ENCODE measurements around the gene S100A1. TPM values are rescaled to one million over a fixed set of nuclear protein-coding genes. Genes with fewer than 3 reads are reported as not detected.

The S100A1 gene
- total and polyA plus RNA-seq, 2 donors from 2014 or later, result 83.1 to 332 TPM

DNA sequence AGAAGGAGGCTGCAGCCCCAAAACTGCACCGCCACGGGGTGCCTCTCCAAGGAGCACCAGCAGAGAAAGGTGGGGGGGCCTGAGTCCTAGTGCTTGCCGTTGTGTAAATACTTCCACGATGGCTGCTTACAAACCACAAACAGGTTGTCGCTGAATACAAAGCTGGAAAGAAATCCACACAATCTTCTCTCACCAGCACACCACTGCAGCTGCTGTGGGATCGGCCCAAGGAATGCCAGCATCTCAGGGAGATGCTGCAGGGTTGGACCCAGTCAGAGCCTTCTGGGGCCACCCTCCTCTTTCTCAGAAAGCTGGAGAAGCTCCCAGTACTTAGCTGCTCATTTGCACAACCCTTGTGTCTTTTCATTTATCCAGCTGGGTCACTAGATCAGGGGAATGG is 9.1 kb upstream of the S100A1 start:
- no peak for TF ChIP-seq CTCF (IDR thresholded peaks at IDR 0.05; ENCODE audit: borderline replicate concordance, extremely low read depth, insufficient read depth)
- H3K9ac ChIP-seq (ENCODE audit: low read length in 3 of 3), result no peak overlapping the region
- H3K4me1 ChIP-seq (ENCODE audit: control insufficient read depth in 2 of 3, insufficient read depth in 2 of 3, low read depth in 1 of 3, low read length in 3 of 3), result peaks cover 0 to 10% (median 6%) of the 10 kb centered on the region in 3 donors
- no peaks in the 10 kb centered on the region for H3K9me3 ChIP-seq (ENCODE audit: control insufficient read depth in 2 of 3, insufficient read depth in 1 of 3, low read length in 3 of 3)
- FAIRE-seq (no peak), DNase-seq (peak in 1 of 5 donors; percentile 39)
- intact Hi-C loops (cut with DNase I), result no loop called here
- H3K36me3 ChIP-seq (ENCODE audit: control insufficient read depth in 2 of 3, insufficient read depth in 3 of 3, low read length in 3 of 3), result no peaks in the 10 kb centered on the region
- no peaks in the 10 kb centered on the region for H3K27me3 ChIP-seq (ENCODE audit: control insufficient read depth, insufficient read depth, low read length)
- H3K27ac ChIP-seq (ENCODE audit: low read depth in 2 of 2, low read length in 2 of 2), result no peak overlapping the region
- no peak overlapping the region for H3K4me3 ChIP-seq (ENCODE audit: low read length in 3 of 3)

- intact Hi-C loops (cut with DNase I), result no loop called here
- no peaks in the 10 kb centered on the region for H3K27me3 ChIP-seq (ENCODE audit: control insufficient read depth, insufficient read depth, low read length)
- no peak overlapping the region for H3K9ac ChIP-seq (ENCODE audit: low read length in 3 of 3)
- no peak overlapping the region for H3K27ac ChIP-seq (ENCODE audit: low read depth in 2 of 2, low read length in 2 of 2)
- H3K36me3 ChIP-seq (ENCODE audit: control insufficient read depth in 2 of 3, insufficient read depth in 3 of 3, low read length in 3 of 3), result peaks cover 0 to 4% (median 0%) of the 10 kb centered on the region in 3 donors
- DNase-seq (peak in 1 of 5 donors; percentile 25), FAIRE-seq (no peak)
- H3K4me1 ChIP-seq (ENCODE audit: control insufficient read depth in 2 of 3, insufficient read depth in 2 of 3, low read depth in 1 of 3, low read length in 3 of 3), result peaks cover 0 to 25% (median 18%) of the 10 kb centered on the region in 3 donors
- H3K9me3 ChIP-seq (ENCODE audit: control insufficient read depth in 2 of 3, insufficient read depth in 1 of 3, low read length in 3 of 3), result no peaks in the 10 kb centered on the region
- H3K4me3 ChIP-seq (ENCODE audit: low read length in 3 of 3), result no peak overlapping the region
- TF ChIP-seq CTCF (IDR thresholded peaks at IDR 0.05; ENCODE audit: borderline replicate concordance, extremely low read depth, insufficient read depth), result no peak
These were observed 5.1 kb upstream of the S100A1 start for GRCh38 chr1:153623101-153623500.

DNA sequence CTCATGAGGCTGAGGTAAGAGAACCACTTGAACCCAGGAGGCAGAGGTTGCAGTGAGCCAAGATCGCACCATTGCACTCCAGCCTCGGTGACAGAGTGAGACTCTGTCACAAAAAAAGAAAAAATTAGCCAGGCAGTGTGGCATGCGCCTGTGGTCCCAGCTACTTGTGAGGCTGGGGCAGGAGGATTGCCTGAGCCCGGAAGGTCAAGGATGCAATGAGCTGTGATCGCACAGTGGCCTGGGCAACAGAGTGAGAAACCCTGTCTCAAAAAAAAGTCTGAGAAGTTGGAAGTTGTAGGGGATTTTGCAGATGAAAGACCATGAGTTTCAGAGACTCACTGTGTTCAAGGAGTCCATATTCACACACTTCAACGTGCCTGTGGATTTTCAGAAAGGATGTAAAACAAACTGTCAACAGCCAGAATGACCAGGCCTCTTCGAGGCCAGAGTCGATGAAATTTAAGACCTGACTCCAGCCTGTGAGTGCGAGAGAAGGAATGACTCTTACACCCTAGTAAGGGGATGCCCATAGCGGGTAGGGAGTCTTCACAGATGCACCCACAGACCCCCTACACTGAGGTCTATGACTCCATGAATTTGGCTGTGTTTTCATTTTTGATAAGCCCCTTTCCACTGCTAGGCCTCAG is 3.1 kb upstream of the S100A1 start:
- no peak for TF ChIP-seq CTCF (IDR thresholded peaks at IDR 0.05; ENCODE audit: borderline replicate concordance, extremely low read depth, insufficient read depth)
- FAIRE-seq (no peak), DNase-seq (peak in 1 of 5 donors; percentile 15)
- H3K36me3 ChIP-seq (ENCODE audit: control insufficient read depth in 2 of 3, insufficient read depth in 3 of 3, low read length in 3 of 3), result peaks cover 0 to 4% (median 0%) of the 10 kb centered on the region in 3 donors
- no peak overlapping the region for H3K27ac ChIP-seq (ENCODE audit: low read depth in 2 of 2, low read length in 2 of 2)
- intact Hi-C loops (cut with DNase I), result no loop called here
- no peak overlapping the region for H3K4me3 ChIP-seq (ENCODE audit: low read length in 3 of 3)
- peaks cover 0 to 25% (median 18%) of the 10 kb centered on the region in 3 donors for H3K4me1 ChIP-seq (ENCODE audit: control insufficient read depth in 2 of 3, insufficient read depth in 2 of 3, low read depth in 1 of 3, low read length in 3 of 3)
- H3K9me3 ChIP-seq (ENCODE audit: control insufficient read depth in 2 of 3, insufficient read depth in 1 of 3, low read length in 3 of 3), result no peaks in the 10 kb centered on the region
- no peaks in the 10 kb centered on the region for H3K27me3 ChIP-seq (ENCODE audit: control insufficient read depth, insufficient read depth, low read length)
- H3K9ac ChIP-seq (ENCODE audit: low read length in 3 of 3), result no peak overlapping the region

Measured in kidney (tissue), 14 donors.